Measurements from ENCODE around the gene MRPS18B.

The MRPS18B gene

DNA sequence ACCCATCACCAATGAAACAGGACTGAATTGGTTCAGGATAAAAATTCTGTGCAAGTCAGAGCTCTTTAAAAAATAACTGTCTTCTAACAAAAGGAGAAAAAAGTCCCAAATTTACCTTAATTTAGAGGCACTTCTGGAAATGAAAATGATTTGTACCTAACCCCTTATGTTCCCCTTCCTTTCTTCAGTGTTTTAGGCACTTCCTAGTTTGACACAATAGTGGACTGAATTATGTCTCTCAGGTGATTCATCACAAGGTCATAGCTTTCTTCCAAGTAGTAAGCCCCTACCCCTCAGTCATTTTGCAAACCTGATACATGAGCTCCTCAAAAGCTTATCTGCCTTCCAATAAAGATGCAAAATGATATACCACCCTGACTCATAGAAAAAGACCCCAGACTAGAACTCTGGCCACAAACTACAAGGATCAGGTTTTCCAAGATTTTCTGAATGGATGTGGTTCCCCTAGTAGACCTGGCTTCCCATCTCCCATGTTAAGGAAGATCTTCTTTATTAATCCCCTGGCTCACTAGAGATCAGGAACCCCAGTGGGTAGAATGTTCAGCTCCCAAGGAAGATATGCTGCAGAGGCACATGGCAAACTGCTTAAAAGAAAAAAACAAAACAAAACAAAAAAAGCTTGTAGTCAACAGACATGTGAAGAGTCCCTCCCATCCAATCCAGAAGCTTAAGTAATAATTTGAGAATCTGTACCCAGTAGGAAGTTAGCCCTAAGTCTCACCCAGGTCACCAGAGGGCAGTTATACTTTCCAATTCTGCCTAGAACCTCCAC lies 4.2 kb upstream of the MRPS18B start:
- no peak overlapping the region for H3K4me3 ChIP-seq (ENCODE audit: low read depth, low read length)
- ChIA-PET POLR2A (interaction anchor here (1.0 to 3.0 kb wide), 10 partner anchors 9 to 139 kb away, joined by 3 to 20 read pairs (median 4); partner anchors contain the start of gene C6orf136), CTCF (interaction anchor here (1.1 to 4.1 kb wide), 8 partner anchors 9 to 133 kb away, joined by 3 to 28 read pairs (median 6); no protein-coding TSS in a partner anchor)
- DNase-seq (ENCODE audit: low read depth, low spot score): no peak
- TF ChIP-seq, protein P1, sequence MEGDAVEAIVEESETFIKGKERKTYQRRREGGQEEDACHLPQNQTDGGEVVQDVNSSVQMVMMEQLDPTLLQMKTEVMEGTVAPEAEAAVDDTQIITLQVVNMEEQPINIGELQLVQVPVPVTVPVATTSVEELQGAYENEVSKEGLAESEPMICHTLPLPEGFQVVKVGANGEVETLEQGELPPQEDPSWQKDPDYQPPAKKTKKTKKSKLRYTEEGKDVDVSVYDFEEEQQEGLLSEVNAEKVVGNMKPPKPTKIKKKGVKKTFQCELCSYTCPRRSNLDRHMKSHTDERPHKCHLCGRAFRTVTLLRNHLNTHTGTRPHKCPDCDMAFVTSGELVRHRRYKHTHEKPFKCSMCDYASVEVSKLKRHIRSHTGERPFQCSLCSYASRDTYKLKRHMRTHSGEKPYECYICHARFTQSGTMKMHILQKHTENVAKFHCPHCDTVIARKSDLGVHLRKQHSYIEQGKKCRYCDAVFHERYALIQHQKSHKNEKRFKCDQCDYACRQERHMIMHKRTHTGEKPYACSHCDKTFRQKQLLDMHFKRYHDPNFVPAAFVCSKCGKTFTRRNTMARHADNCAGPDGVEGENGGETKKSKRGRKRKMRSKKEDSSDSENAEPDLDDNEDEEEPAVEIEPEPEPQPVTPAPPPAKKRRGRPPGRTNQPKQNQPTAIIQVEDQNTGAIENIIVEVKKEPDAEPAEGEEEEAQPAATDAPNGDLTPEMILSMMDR (IDR thresholded peaks at IDR 0.05; ENCODE audit: insufficient read depth, low read length, missing control alignments): no peak

DNA sequence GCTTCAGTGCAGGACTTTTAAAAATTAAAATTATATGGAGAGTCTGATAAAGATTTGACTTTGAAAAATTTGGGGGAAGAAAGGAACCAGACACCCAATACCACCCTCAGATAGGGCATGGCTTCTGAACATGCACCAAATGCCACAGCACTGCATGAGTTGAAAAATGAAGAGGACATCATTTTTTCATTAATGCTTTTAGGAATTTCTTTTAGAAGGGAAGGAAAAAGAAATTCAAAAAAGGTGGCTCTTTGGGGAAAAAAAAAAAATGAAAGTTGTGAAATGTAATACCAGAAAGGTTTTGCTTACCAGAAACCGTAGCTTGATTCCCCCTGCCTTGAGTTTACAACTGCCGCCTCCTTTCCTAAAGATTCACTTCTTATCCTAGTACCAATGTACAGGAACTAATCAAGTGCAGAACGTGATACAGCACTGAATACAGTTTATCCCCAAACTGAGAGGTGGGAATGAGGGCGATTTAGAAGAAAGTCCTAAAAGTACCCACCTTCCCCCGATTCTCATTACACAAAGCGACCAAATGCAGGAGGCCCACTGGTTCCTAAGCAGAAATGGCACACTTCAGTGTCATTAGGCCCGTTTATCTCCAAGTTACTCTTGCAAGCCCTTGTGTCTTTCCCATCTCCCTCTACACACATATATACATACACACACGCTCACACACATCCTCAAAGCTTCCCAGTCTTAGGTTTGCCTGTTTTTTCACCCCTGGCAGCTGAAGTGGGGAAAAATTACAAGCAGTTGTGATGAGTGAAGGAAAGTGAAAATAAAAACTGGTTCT lies 3.4 kb upstream of the MRPS18B start:
- CTCF ChIA-PET: interaction anchor here (0.5 to 4.1 kb wide), 5 partner anchors 10 to 108 kb away, joined by 3 to 28 read pairs (median 3); no protein-coding TSS in a partner anchor
- no peak for DNase-seq (ENCODE audit: low read depth, low spot score)
- peak overlapping the region; percentile 53 for H3K4me3 ChIP-seq (ENCODE audit: low read depth, low read length)
- POLR2A ChIA-PET: interaction anchor here (0.6 to 3.0 kb wide), 15 partner anchors 10 to 270 kb away, joined by 3 to 20 read pairs (median 4); no protein-coding TSS in a partner anchor
- TF ChIP-seq, protein P1 (IDR thresholded peaks at IDR 0.05; ENCODE audit: insufficient read depth, low read length, missing control alignments): no peak

DNA sequence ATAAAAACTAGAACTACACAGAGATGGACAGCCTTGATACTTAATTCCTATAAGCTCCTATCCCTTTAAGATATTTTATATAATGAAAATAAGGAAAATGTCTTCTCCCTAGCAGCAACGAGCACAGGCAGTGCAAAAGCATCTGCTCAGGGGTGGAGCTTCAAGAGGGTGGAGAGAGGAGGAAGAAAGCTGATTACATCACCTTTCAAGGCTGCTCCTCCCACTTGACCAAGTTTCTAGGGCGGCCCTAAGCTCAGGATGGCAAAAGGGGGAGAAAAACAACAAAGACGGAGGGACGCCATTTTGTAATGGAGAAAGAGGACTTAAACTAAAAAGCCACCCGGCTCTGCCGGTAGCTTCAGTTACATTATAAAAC lies 2.8 kb upstream of the MRPS18B start:
- ChIA-PET CTCF (interaction anchor here (0.5 to 4.1 kb wide), 4 partner anchors 10 to 57 kb away, joined by 3 to 28 read pairs (median 5); no protein-coding TSS in a partner anchor), POLR2A (interaction anchor here (0.6 to 2.4 kb wide), 11 partner anchors 8 to 140 kb away, joined by 3 to 6 read pairs (median 4); no protein-coding TSS in a partner anchor)
- DNase-seq (ENCODE audit: low read depth, low spot score): peak; percentile 87
- TF ChIP-seq, protein P1 (IDR thresholded peaks at IDR 0.05; ENCODE audit: insufficient read depth, low read length, missing control alignments): no peak
- peak overlapping the region; percentile 99 for H3K4me3 ChIP-seq (ENCODE audit: low read depth, low read length)

DNA sequence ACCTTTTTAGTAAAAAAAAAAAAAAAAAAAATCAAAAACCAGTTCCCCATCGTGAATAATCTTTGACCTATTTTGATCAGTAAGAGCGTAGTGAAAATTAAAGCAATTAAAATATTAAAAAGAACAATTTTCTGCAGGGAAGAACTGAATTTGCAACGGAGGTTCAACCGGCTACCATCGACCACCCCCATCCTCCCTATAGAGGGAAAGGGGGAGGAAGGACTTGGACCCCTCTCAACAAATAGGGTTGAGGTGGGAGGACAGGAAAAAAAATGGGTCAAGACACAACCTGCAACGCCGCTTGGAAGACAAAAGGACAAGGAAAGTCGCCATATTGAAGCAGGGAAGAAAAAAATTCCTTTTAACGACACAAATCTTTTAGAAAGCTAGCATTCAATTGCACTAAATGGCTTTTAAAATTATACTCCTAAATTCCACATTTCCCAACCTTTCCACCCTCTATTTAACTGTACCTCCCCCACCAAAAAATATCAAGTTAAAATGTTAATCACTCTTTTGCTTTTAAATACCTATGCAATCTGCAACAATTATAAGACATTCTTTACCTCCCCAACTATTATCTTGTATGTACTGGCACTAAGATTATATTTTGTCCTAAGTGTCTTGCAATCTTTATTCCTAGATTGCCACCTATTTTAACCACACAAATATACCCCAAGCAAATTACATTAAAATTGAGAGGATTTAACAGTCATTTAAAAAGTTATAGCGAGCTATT lies 2.3 kb upstream of the MRPS18B start:
- ChIA-PET POLR2A (interaction anchor here (0.6 to 2.4 kb wide), 11 partner anchors 8 to 139 kb away, joined by 3 to 6 read pairs (median 4); no protein-coding TSS in a partner anchor), CTCF (interaction anchor here (0.5 to 4.1 kb wide), 4 partner anchors 11 to 57 kb away, joined by 3 to 28 read pairs (median 5); no protein-coding TSS in a partner anchor)
- no peak for DNase-seq (ENCODE audit: low read depth, low spot score)
- H3K4me3 ChIP-seq (ENCODE audit: low read depth, low read length): peak overlapping the region; percentile 99
- TF ChIP-seq, protein P1 (IDR thresholded peaks at IDR 0.05; ENCODE audit: insufficient read depth, low read length, missing control alignments): no peak

DNA sequence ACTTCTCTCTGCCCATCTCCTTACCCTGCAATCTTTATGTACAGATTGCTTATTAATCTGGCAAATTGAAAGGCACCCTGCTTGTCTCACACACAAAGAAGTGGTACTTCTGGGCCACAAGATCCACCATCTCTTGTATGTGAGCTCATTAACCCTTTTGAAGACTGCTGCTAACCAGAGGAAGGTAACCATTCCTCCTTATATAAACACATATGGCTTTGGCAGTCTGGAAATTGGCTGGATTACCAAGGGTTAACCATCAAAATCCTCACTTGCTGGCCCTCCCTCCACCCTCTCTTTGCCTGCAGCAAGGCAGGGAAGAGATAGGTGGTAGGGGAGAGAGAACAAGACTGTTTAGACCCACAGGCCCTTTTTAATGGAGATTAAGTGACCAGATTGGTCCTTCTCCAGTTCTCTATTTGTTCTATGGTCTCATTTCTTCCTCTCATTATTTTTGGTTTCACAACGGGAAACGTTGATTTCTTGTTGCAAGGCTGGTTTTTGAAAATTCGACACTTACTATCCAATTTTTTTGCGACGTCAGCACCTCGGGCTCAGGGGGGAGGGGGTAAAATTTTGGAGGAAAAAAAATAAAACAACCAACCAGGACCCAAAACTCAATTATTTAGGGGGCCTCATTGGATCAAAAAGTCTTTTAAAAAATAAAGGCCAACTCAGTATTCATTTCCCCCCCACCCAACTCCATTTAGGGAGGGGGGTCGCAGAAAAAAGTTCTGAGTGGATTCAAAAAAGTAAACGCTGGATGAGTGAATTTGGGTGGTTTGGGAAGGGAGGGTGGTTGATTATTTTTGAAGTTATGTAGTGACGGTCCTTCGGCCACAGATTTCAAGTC lies 1.5 kb upstream of the MRPS18B start:
- DNase-seq (ENCODE audit: low read depth, low spot score): no peak
- CTCF ChIA-PET: interaction anchor here (4.1 kb wide), 1 partner anchor 18 kb away, joined by 28 read pairs; no protein-coding TSS in a partner anchor
- POLR2A ChIA-PET: interaction anchor here (1.7 kb wide), 1 partner anchor 106 kb away, joined by 6 read pairs; no protein-coding TSS in a partner anchor
- H3K4me3 ChIP-seq (ENCODE audit: low read depth, low read length): peak overlapping the region; percentile 99
- TF ChIP-seq, protein P1 (IDR thresholded peaks at IDR 0.05; ENCODE audit: insufficient read depth, low read length, missing control alignments): no peak

All from AG04449 (cell line).